ENCODE results near the gene COQ8A.

GRCh38 chr1:226946841-226947240 lies 6.7 kb downstream of the COQ8A start:
- TF ChIP-seq CTCF (conservative IDR thresholded peaks at IDR 0.05; ENCODE audit: low read length) (no peak), EZH2phosphoT487 (IDR thresholded peaks at IDR 0.05; ENCODE audit: borderline replicate concordance) (no peak)
